B cell (primary cell): ENCODE results near the gene GCSH. TPM values are rescaled to one million over a fixed set of nuclear protein-coding genes. Genes with fewer than 3 reads are reported as not detected.

ENCODE experiments used
- ATAC-seq: fragments of 200-7000 bp; cut with Tn5 transposase; one replicate; pipeline ENCODE4 v1.10.0; 2021; ENCODE audit warnings: low read depth, mild to moderate bottlenecking, moderate number of reproducible peaks, moderate library complexity
- CTCF ChIA-PET: fragments of 350-600 bp; sonication (Branson Sonifier 250); formaldehyde crosslinking; loops from one replicate; lab custom pipeline; 2021; ENCODE audit warnings: antibody characterized with exemption, inconsistent platforms; lab: Charles Lee
- POLR2A ChIA-PET: fragments of 350-600 bp; sonication (Branson Sonifier 250); formaldehyde crosslinking; loops from one replicate; lab custom pipeline; 2021; ENCODE audit warnings: antibody characterized with exemption; lab: Charles Lee
- DNase-seq: peaks from one replicate; pipeline ENCODE4 v3.0.0; 2013
- H2AFZ ChIP-seq: 2 replicates; pipeline ENCODE4 v1.6.1; 2012; ENCODE audit warnings: mild to moderate bottlenecking, low read depth, low read length; ENCODE audit not compliant: insufficient read depth, poor library complexity, severe bottlenecking
- H3K27ac ChIP-seq, 2 donors: 1 replicate in 1 of 2; 2 replicates in 1 of 2; pipeline ENCODE4 v1.5.1; 2012 to 2013; ENCODE audit warnings: low read length in 2 of 2, mild to moderate bottlenecking in 2 of 2, moderate library complexity in 1 of 2
- H3K27me3 ChIP-seq, 4 experiments: fragments of 200-600 bp in 1 of 4; sonication (generic) in 1 of 4; replicated peaks in 1 of 4; 1 replicate in 2 of 4; 2 replicates in 2 of 4; pipeline versions ENCODE4 v1.6.1 to v1.7.0; 2013 to 2016; ENCODE audit warnings: low read length in 3 of 4, mild to moderate bottlenecking in 2 of 4, mixed read lengths in 1 of 4, moderate library complexity in 1 of 4; ENCODE audit not compliant: insufficient read depth in 4 of 4, control insufficient read depth in 3 of 4; ENCODE audit errors: control extremely low read depth in 1 of 4
- H3K36me3 ChIP-seq, 2 experiments: replicated peaks in 1 of 2; 1 replicate in 1 of 2; 2 replicates in 1 of 2; pipeline versions ENCODE4 v1.6.1 to v1.7.1; 2013; ENCODE audit warnings: low read length in 1 of 2; ENCODE audit not compliant: insufficient read depth in 2 of 2, control insufficient read depth in 1 of 2; ENCODE audit errors: control extremely low read depth in 1 of 2, extremely low read depth in 1 of 2
- H3K4me1 ChIP-seq, 2 donors: fragments of 200-600 bp in 1 of 2; sonication (generic) in 1 of 2; 1 replicate in 1 of 2; 2 replicates in 1 of 2; pipeline versions ENCODE4 v1.5.1 to v1.6.1; 2013 to 2017; ENCODE audit warnings: low read length in 2 of 2; ENCODE audit not compliant: control insufficient read depth in 2 of 2, insufficient read depth in 2 of 2
- H3K4me2 ChIP-seq: replicated peaks from 2 replicates; pipeline ENCODE3; 2012; ENCODE audit warnings: mild to moderate bottlenecking, low read depth, low read length; ENCODE audit not compliant: poor library complexity, severe bottlenecking
- H3K4me3 ChIP-seq, 5 experiments: fragments of 200-600 bp in 1 of 5; sonication (generic) in 1 of 5; 1 replicate in 3 of 5; 2 replicates in 2 of 5; pipeline versions ENCODE4 v1.5.1 to v1.7.0; 2011 to 2016; ENCODE audit warnings: low read length in 4 of 5, mild to moderate bottlenecking in 4 of 5, low read depth in 2 of 5, control low read depth in 1 of 5, moderate library complexity in 1 of 5; ENCODE audit not compliant: insufficient read depth in 1 of 5; ENCODE audit errors: control extremely low read depth in 1 of 5, extremely low read depth in 1 of 5
- H3K79me2 ChIP-seq: fragments of 200-600 bp; sonication (generic); one replicate; pipeline ENCODE4 v1.6.0; 2016; ENCODE audit warnings: low read length; ENCODE audit not compliant: control insufficient read depth, insufficient read depth
- H3K9ac ChIP-seq: fragments of 200-600 bp; sonication (generic); 2 replicates; pipeline ENCODE4 v1.6.1; 2017; ENCODE audit warnings: mild to moderate bottlenecking, low read length, moderate library complexity
- H3K9me3 ChIP-seq, 3 donors: one replicate each; pipeline versions ENCODE4 v1.6.1 to v1.7.1; 2013; ENCODE audit warnings: low read length in 2 of 3; ENCODE audit not compliant: control insufficient read depth in 2 of 3, insufficient read depth in 1 of 3; ENCODE audit errors: control extremely low read depth in 1 of 3
- H4K20me1 ChIP-seq: 2 replicates; pipeline ENCODE4 v1.6.0; 2012; ENCODE audit warnings: mild to moderate bottlenecking, low read length; ENCODE audit not compliant: insufficient read depth, control insufficient read depth, poor library complexity, severe bottlenecking
- H3K27ac Mint-ChIP-seq: one replicate; pipeline ENCODE4 v1.8.0; 2021; ENCODE audit warnings: mixed read lengths
- H3K27me3 Mint-ChIP-seq: one replicate; pipeline ENCODE4 v1.8.0; 2021; ENCODE audit warnings: mixed read lengths
- H3K4me1 Mint-ChIP-seq: one replicate; pipeline ENCODE4 v1.8.0; 2021; ENCODE audit warnings: mixed read lengths
- H3K4me3 Mint-ChIP-seq: one replicate; pipeline ENCODE4 v1.8.0; 2021; ENCODE audit warnings: mixed read lengths
- H3K9me3 Mint-ChIP-seq: one replicate; pipeline ENCODE4 v1.8.0; 2022; ENCODE audit warnings: mixed read lengths; ENCODE audit not compliant: insufficient read depth
- EZH2 ChIP-seq: IDR thresholded peaks from 2 replicates; pipeline ENCODE4 v1.6.1; 2012; ENCODE audit warnings: borderline replicate concordance, low read depth, mild to moderate bottlenecking, moderate library complexity, low read length; ENCODE audit not compliant: insufficient read depth, poor library complexity, severe bottlenecking
- WGBS: methylation state at CpG from one replicate; pipeline ENCODE4 v1.1.5; 2013; ENCODE audit warnings: missing lambda C conversion rate; ENCODE audit not compliant: insufficient coverage; 5-methylcytosine and 5-hydroxymethylcytosine counted together
- intact Hi-C: fragments of 100-400 bp; cut with micrococcal nuclease; formaldehyde crosslinking; loops from one replicate; pipeline ENCODE4 v1.10.0; 2022
- polyA plus RNA-seq: library from polyadenylated mRNA; depleted of rRNA; stranded (reverse); fragments of >200 nt; gene quantifications from 2 replicates; pipeline ENCODE4 v1.2.3, GENCODE V29; 2012
- total RNA-seq, 2 donors: library from RNA; stranded (reverse); fragments of 120-200 nt in 1 of 2; gene quantifications; 1 replicate in 1 of 2; 2 replicates in 1 of 2; pipeline versions ENCODE4 v1.2.3 to v1.2.4, GENCODE V29; 2013 to 2022
- TF ChIP-seq, protein P1 (sequence below): fragments of 200-600 bp; IDR thresholded peaks from one replicate; pipeline ENCODE4 v1.8.0; 2022; ENCODE audit warnings: antibody characterized with exemption, mild to moderate bottlenecking

GCSH gene
- total and polyA plus RNA-seq, 2 donors (not counting 1 experiment from before 2014, with no cell fraction given): 1.9 to 4.5 TPM

DNA sequence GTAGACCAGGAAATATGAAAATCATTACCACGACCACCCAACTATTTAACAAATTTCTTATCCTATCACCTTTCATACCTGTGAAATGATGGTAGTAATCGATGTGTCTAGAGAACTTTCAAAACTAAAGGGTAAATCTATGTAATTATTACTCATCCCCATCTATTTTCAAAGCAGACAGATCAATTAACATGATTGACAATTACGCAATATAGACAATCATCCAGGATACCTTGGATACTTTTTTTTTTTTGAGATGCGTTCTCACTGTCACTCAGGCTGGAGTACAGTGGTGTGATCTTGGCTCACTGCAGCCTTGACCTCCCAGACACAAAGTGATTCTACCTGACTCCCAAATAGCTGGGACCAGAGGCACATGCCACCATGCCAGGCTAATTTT, 15.2 kb downstream of the GCSH start:
- no peak overlapping the region for H3K4me3 Mint-ChIP-seq
- Histone ChIP-seq H3K27me3 (no peaks in the 10 kb centered on the region), H4K20me1 (no peaks in the 10 kb centered on the region), H3K4me1 (peaks cover 4 to 11% of the 10 kb centered on the region in 2 donors), H3K27ac (no peak overlapping the region), H3K9me3 (no peaks in the 10 kb centered on the region), H3K4me3 (no peak overlapping the region), H3K79me2 (no peaks in the 10 kb centered on the region), H2AFZ (no peak overlapping the region), H3K9ac (no peak overlapping the region), H3K4me2 (no peak overlapping the region), H3K36me3 (no peaks in the 10 kb centered on the region)
- H3K4me1 Mint-ChIP-seq: peaks cover 4% of the 10 kb centered on the region
- ChIA-PET POLR2A (no interaction called here), CTCF (no interaction called here)
- intact Hi-C loops: no loop called here
- H3K27me3 Mint-ChIP-seq: no peaks in the 10 kb centered on the region
- no peak overlapping the region for H3K27ac Mint-ChIP-seq
- 100% methylated on average over 1 of the region's 4 CpGs for WGBS
- no peaks in the 10 kb centered on the region for H3K9me3 Mint-ChIP-seq
- no peak for ATAC-seq
- no peak for TF ChIP-seq EZH2
- TF ChIP-seq, protein P1, sequence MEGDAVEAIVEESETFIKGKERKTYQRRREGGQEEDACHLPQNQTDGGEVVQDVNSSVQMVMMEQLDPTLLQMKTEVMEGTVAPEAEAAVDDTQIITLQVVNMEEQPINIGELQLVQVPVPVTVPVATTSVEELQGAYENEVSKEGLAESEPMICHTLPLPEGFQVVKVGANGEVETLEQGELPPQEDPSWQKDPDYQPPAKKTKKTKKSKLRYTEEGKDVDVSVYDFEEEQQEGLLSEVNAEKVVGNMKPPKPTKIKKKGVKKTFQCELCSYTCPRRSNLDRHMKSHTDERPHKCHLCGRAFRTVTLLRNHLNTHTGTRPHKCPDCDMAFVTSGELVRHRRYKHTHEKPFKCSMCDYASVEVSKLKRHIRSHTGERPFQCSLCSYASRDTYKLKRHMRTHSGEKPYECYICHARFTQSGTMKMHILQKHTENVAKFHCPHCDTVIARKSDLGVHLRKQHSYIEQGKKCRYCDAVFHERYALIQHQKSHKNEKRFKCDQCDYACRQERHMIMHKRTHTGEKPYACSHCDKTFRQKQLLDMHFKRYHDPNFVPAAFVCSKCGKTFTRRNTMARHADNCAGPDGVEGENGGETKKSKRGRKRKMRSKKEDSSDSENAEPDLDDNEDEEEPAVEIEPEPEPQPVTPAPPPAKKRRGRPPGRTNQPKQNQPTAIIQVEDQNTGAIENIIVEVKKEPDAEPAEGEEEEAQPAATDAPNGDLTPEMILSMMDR: no peak
- no peak for DNase-seq

DNA sequence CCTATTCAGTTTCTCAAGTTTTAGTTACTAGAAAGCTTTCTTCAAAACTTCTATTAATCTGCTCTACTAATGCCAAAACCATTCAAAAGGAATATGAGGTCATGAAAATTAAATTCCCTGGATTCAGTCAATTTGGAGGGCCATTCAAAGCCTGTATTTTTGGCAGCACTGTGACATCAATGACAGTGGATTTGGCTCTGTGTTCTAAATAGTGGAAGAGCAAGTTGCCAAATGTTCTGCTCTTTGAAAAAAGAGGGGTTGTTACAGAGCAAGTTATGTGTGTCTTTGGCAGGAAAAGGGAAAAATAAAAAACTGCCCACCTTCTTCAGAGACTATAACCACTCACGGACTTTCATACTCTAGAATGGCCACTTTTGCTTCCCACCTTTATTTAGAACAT, 16.0 kb downstream of the GCSH start:
- Mint-ChIP-seq H3K27ac (no peak overlapping the region), H3K27me3 (no peaks in the 10 kb centered on the region), H3K4me3 (no peak overlapping the region), H3K9me3 (no peaks in the 10 kb centered on the region), H3K4me1 (peaks cover 4% of the 10 kb centered on the region)
- Histone ChIP-seq H3K79me2 (no peaks in the 10 kb centered on the region), H3K4me3 (no peak overlapping the region), H3K4me2 (no peak overlapping the region), H3K4me1 (peaks cover 4 to 12% of the 10 kb centered on the region in 2 donors), H2AFZ (no peak overlapping the region), H3K27me3 (no peaks in the 10 kb centered on the region), H3K36me3 (no peaks in the 10 kb centered on the region), H3K9ac (no peak overlapping the region), H4K20me1 (no peaks in the 10 kb centered on the region), H3K27ac (no peak overlapping the region), H3K9me3 (no peaks in the 10 kb centered on the region)
- intact Hi-C loops: no loop called here
- no CpG with 5 or more reads among the region's 1 CpG for WGBS
- POLR2A ChIA-PET: no interaction called here
- TF ChIP-seq, protein P1: no peak
- TF ChIP-seq EZH2: no peak
- ATAC-seq: no peak
- CTCF ChIA-PET: no interaction called here
- no peak for DNase-seq
